22Rv1 (cell line): ENCODE measurements around the gene MAP3K21.

Experiments used
- H3K27ac ChIP-seq: fragments of 450-650 bp; 2 replicates; pipeline ENCODE4 v1.5.1; 2017
- ZFX ChIP-seq: fragments of 450-650 bp; IDR thresholded peaks from 2 replicates; pipeline ENCODE4 v1.6.1; 2017; ENCODE audit warnings: antibody characterized with exemption, borderline replicate concordance
- TF ChIP-seq, protein P1 (sequence below): fragments of 450-650 bp; IDR thresholded peaks from 2 replicates; pipeline ENCODE4 v1.5.1; 2017; ENCODE audit warnings: mild to moderate bottlenecking

The MAP3K21 gene

DNA sequence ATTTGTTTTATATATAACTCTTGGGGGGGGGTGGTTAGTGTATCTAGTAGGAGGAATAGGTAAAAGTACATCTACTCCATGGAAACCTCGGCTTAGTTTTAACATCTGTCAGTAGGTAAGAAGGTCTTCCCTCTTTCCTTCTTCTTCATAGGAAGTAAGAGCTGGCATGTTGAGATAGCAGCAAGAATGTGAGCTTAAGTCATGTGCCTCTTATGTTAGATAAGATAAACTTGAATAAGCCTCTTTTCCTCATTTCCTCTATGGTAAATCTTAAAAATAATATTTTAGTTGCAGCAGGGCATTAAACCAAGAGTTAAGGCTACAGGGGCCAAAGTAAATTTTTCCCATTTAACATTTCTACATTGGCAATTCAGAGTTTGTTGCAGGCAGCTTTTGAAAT, 100.4 kb downstream of the MAP3K21 start:
- TF ChIP-seq, protein P1, sequence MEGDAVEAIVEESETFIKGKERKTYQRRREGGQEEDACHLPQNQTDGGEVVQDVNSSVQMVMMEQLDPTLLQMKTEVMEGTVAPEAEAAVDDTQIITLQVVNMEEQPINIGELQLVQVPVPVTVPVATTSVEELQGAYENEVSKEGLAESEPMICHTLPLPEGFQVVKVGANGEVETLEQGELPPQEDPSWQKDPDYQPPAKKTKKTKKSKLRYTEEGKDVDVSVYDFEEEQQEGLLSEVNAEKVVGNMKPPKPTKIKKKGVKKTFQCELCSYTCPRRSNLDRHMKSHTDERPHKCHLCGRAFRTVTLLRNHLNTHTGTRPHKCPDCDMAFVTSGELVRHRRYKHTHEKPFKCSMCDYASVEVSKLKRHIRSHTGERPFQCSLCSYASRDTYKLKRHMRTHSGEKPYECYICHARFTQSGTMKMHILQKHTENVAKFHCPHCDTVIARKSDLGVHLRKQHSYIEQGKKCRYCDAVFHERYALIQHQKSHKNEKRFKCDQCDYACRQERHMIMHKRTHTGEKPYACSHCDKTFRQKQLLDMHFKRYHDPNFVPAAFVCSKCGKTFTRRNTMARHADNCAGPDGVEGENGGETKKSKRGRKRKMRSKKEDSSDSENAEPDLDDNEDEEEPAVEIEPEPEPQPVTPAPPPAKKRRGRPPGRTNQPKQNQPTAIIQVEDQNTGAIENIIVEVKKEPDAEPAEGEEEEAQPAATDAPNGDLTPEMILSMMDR: no peak
- TF ChIP-seq ZFX: no peak
- H3K27ac ChIP-seq: no peak overlapping the region

- TF ChIP-seq, protein P1: no peak
- TF ChIP-seq ZFX: no peak
- H3K27ac ChIP-seq: no peak overlapping the region
Measured at GRCh38 chr1:233431753-233432403, 104.4 kb downstream of the MAP3K21 start.

DNA sequence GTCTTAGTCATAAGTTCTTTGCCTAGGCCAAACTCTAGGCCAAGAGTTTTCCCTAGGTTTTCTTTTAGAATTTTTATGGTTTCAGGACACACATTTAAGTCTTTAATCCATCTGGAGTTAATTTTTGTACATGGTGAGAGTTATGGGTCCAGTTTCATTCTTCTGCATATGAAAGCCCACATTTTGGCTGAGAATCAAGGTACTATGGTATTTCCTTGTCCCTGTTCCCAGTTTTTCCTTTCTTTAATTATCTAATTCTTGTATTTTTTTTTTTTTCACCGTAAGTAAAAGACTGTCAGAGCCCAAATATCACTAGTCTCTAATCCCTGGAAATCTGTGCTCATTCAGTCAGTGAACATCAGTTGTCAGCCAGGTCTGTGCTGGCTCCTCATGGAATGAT, 105.4 kb downstream of the MAP3K21 start:
- no peak overlapping the region for H3K27ac ChIP-seq
- TF ChIP-seq ZFX: no peak
- TF ChIP-seq, protein P1: no peak

DNA sequence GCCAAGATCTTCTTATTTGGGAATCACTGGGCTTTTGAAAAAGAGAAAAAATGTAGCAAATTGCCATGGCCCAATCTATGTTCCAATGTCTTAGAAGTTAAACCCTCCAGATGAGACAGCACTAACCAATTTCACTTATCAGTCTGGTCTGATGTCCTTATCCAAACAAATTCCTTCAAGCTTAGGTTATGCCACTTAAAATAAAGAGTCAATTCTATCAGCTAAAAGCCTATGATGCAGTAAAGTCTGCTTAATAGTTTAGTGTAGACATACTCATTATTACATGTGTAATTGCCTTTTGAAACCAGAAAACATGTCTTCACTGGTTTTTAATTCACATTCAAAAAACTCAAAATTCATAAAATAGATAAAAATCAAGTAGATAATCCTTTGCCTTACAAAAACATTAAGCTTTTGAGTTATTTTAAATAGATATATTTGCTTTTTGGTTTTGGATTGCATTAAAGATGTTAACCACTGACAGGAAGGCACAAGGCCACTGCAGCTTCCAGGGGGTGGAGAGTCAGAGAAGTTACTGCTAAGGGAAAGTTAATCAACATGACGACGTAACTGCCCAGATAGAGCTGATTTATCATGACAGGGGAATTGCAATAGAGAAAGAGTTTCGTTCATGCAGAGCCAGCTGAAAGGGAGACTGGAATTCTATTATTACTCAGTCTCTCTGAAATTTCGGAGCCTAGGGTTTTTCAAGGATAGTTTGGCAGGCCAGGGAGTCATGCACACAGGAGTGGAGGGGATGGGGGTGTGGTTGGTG, 106.1 kb downstream of the MAP3K21 start:
- no peak overlapping the region for H3K27ac ChIP-seq
- TF ChIP-seq ZFX: no peak
- TF ChIP-seq, protein P1: no peak
